ENCODE data around the gene SLC2A9. TPM values are rescaled to one million over a fixed set of nuclear protein-coding genes. Genes with fewer than 3 reads are reported as not detected.
A peak's percentile ranks its signal among the peaks of the same experiment; 100 is the strongest.

The SLC2A9 gene
- total RNA-seq, 2 experiments from 2014 or later = 0.54 TPM

GRCh38 chr4:9835430-9835829, 185.9 kb downstream of the SLC2A9 start:
- TF ChIP-seq, protein P1, sequence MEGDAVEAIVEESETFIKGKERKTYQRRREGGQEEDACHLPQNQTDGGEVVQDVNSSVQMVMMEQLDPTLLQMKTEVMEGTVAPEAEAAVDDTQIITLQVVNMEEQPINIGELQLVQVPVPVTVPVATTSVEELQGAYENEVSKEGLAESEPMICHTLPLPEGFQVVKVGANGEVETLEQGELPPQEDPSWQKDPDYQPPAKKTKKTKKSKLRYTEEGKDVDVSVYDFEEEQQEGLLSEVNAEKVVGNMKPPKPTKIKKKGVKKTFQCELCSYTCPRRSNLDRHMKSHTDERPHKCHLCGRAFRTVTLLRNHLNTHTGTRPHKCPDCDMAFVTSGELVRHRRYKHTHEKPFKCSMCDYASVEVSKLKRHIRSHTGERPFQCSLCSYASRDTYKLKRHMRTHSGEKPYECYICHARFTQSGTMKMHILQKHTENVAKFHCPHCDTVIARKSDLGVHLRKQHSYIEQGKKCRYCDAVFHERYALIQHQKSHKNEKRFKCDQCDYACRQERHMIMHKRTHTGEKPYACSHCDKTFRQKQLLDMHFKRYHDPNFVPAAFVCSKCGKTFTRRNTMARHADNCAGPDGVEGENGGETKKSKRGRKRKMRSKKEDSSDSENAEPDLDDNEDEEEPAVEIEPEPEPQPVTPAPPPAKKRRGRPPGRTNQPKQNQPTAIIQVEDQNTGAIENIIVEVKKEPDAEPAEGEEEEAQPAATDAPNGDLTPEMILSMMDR (IDR thresholded peaks at IDR 0.05) = no peak
- Mint-ChIP-seq H3K9me3 (peaks cover 4% of the 10 kb centered on the region), H3K27me3 (peaks cover 3% of the 10 kb centered on the region), H3K4me1 (ENCODE audit: low read depth) (no peaks in the 10 kb centered on the region), H3K4me3 (no peak overlapping the region), H3K27ac (no peak overlapping the region), H3K36me3 (ENCODE audit: low read depth) (no peaks in the 10 kb centered on the region)
- CTCF ChIA-PET = no interaction called here
- DNase-seq (no peak), ATAC-seq (no peak)
- intact Hi-C loops (cut with micrococcal nuclease) = no loop called here
- POLR2A ChIA-PET = no interaction called here

GRCh38 chr4:9833421-9833820, 187.9 kb downstream of the SLC2A9 start:
- Mint-ChIP-seq H3K36me3 (ENCODE audit: low read depth) (no peaks in the 10 kb centered on the region), H3K27ac (no peak overlapping the region), H3K9me3 (no peaks in the 10 kb centered on the region), H3K4me3 (no peak overlapping the region), H3K27me3 (peaks cover 3% of the 10 kb centered on the region), H3K4me1 (ENCODE audit: low read depth) (no peaks in the 10 kb centered on the region)
- DNase-seq (no peak), ATAC-seq (no peak)
- ChIA-PET POLR2A (no interaction called here), CTCF (no interaction called here)
- TF ChIP-seq, protein P1 (IDR thresholded peaks at IDR 0.05) = no peak
- intact Hi-C loops (cut with micrococcal nuclease) = no loop called here

DNA sequence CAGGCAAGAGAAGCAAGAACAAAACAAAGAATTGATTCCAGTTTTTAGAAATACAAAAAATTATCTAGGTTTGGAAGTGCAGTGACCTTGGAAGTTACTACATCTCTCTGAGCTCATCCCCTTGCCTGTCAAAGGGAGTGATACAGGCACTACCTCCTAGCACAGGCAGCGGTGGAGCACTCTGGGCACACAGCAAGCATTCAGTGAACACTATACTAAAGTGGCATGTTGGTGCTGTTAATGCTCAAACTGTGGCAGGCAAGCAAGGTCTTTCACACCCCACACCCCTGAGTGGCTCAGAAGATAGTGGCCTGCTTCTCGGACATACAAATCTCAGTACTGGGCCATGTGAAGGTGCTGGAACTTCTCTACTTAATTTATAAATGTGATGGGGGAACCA, 188.7 kb downstream of the SLC2A9 start:
- Mint-ChIP-seq H3K9me3 (no peaks in the 10 kb centered on the region), H3K36me3 (ENCODE audit: low read depth) (no peaks in the 10 kb centered on the region), H3K4me1 (ENCODE audit: low read depth) (no peaks in the 10 kb centered on the region), H3K27me3 (peaks cover 3% of the 10 kb centered on the region), H3K27ac (no peak overlapping the region), H3K4me3 (no peak overlapping the region)
- ChIA-PET CTCF (no interaction called here), POLR2A (no interaction called here)
- TF ChIP-seq, protein P1 (IDR thresholded peaks at IDR 0.05) = no peak
- ATAC-seq (no peak), DNase-seq (no peak)
- intact Hi-C loops (cut with micrococcal nuclease) = no loop called here

DNA sequence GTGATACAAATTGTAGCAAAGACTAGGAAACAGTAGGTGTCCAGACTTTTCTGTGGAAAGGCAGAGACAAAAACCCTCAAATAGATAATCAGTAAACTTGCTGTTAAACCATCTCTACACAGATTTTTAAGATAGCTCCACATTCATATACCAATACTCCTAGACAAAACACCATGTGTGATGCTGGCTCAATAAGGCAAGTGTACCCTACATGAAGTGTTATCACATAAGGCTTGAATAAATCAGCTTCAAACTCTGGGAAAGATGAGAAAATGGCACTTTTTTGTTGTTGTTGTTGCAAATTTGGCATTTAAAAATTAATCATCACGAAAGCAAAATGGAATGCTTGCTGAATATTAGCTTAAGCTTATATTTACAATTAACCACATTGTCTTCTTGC, 194.7 kb downstream of the SLC2A9 start:
- Mint-ChIP-seq H3K4me1 (ENCODE audit: low read depth) (peaks cover 14% of the 10 kb centered on the region), H3K9me3 (no peaks in the 10 kb centered on the region), H3K4me3 (no peak overlapping the region), H3K36me3 (ENCODE audit: low read depth) (no peaks in the 10 kb centered on the region), H3K27ac (no peak overlapping the region), H3K27me3 (peaks cover 7% of the 10 kb centered on the region)
- CTCF ChIA-PET = interaction anchor here (1.6 kb wide), 1 partner anchor 193 kb away, joined by 4 read pairs; no protein-coding TSS in a partner anchor
- intact Hi-C loops (cut with micrococcal nuclease) = no loop called here
- ATAC-seq (no peak), DNase-seq (no peak)
- POLR2A ChIA-PET = no interaction called here
- TF ChIP-seq, protein P1 (IDR thresholded peaks at IDR 0.05) = no peak

DNA sequence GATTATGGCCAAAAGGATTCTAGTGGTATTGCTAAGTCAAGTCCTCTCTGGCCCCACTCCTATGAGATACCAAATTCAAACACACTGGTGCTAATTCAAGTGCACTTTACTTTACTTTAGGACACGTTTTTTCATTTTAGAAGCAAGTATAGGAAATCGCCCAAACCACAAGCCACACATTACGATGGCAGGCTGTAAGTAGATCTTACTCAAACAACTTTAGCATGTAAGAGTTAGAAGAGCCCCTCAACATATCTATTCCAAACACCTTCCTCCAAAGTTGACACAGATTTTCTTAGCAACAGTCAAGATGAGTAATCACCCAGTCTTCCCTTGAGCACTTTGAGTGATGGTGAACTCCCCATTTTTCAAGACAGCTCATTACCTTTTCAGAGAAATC, 196.2 kb downstream of the SLC2A9 start:
- intact Hi-C loops (cut with micrococcal nuclease) = no loop called here
- no peak overlapping the region for H3K27ac Mint-ChIP-seq
- ChIA-PET CTCF (no interaction called here), POLR2A (no interaction called here)
- no peaks in the 10 kb centered on the region for H3K9me3 Mint-ChIP-seq
- H3K4me3 Mint-ChIP-seq = no peak overlapping the region
- H3K27me3 Mint-ChIP-seq = peaks cover 9% of the 10 kb centered on the region
- peaks cover 14% of the 10 kb centered on the region for H3K4me1 Mint-ChIP-seq (ENCODE audit: low read depth)
- TF ChIP-seq, protein P1 (IDR thresholded peaks at IDR 0.05) = no peak
- no peaks in the 10 kb centered on the region for H3K36me3 Mint-ChIP-seq (ENCODE audit: low read depth)
- DNase-seq (peak; percentile 87), ATAC-seq (peak; percentile 97)

Measured in activated CD8-positive, alpha-beta T cell treated with anti-CD3 and anti-CD28 coated beads for 36 hours (primary cell).